Measurements from ENCODE around the gene CBLC. TPM values are rescaled to one million over a fixed set of nuclear protein-coding genes. Genes with fewer than 3 reads are reported as not detected.
"Not testable (repeated sequence)": the region's sequence is repeated elsewhere in the genome, so short reads cannot be mapped to it uniquely, and the experiment has no call there.

Gene CBLC
- total RNA-seq, 1 donor from 2014 or later, result not detected

- DNase-seq (ENCODE audit: extremely low read depth, low read depth, low spot score), result no peak
Measured at GRCh38 chr19:44765033-44765948, 12.4 kb upstream of the CBLC start.

GRCh38 chr19:44765949-44766335 lies 11.7 kb upstream of the CBLC start:
- DNase-seq (ENCODE audit: extremely low read depth, low read depth, low spot score), result no peak

- no peak for DNase-seq (ENCODE audit: extremely low read depth, low read depth, low spot score)
Measured at GRCh38 chr19:44767295-44768180, 10.2 kb upstream of the CBLC start.

GRCh38 chr19:44770550-44771257 lies 7.0 kb upstream of the CBLC start:
- peak; percentile 94 for DNase-seq (ENCODE audit: extremely low read depth, low read depth, low spot score)

- not testable (repeated sequence) for DNase-seq (ENCODE audit: extremely low read depth, low read depth, low spot score)
Measured at GRCh38 chr19:44772144-44772543, 5.5 kb upstream of the CBLC start.

- no peak for DNase-seq (ENCODE audit: extremely low read depth, low read depth, low spot score)
Measured at GRCh38 chr19:44772959-44773358, 4.7 kb upstream of the CBLC start.

- DNase-seq (ENCODE audit: extremely low read depth, low read depth, low spot score), result no peak
Measured at GRCh38 chr19:44775676-44776240, 1.9 kb upstream of the CBLC start.

GRCh38 chr19:44776402-44777096 lies 1.1 kb upstream of the CBLC start:
- DNase-seq (ENCODE audit: extremely low read depth, low read depth, low spot score), result no peak

GRCh38 chr19:44779150-44779549 lies 1.5 kb downstream of the CBLC start:
- DNase-seq (ENCODE audit: extremely low read depth, low read depth, low spot score), result no peak

- not testable (repeated sequence) for DNase-seq (ENCODE audit: extremely low read depth, low read depth, low spot score)
Measured at GRCh38 chr19:44781694-44782093, 4.0 kb downstream of the CBLC start.

- DNase-seq (ENCODE audit: extremely low read depth, low read depth, low spot score), result no peak
Measured at GRCh38 chr19:44782729-44783128, 5.0 kb downstream of the CBLC start.

- DNase-seq (ENCODE audit: extremely low read depth, low read depth, low spot score), result no peak
Measured at GRCh38 chr19:44783545-44783944, 5.9 kb downstream of the CBLC start.

GRCh38 chr19:44785271-44785670 lies 7.6 kb downstream of the CBLC start:
- DNase-seq (ENCODE audit: extremely low read depth, low read depth, low spot score), result no peak

GRCh38 chr19:44785993-44786392 lies 8.3 kb downstream of the CBLC start:
- DNase-seq (ENCODE audit: extremely low read depth, low read depth, low spot score), result no peak

- DNase-seq (ENCODE audit: extremely low read depth, low read depth, low spot score), result no peak
Measured at GRCh38 chr19:44788971-44789370, 11.3 kb downstream of the CBLC start.

GRCh38 chr19:44789943-44790483 lies 12.3 kb downstream of the CBLC start:
- DNase-seq (ENCODE audit: extremely low read depth, low read depth, low spot score), result no peak

- no peak for DNase-seq (ENCODE audit: extremely low read depth, low read depth, low spot score)
Measured at GRCh38 chr19:44792281-44792680, 14.6 kb downstream of the CBLC start.

- no peak for DNase-seq (ENCODE audit: extremely low read depth, low read depth, low spot score)
Measured at GRCh38 chr19:44794610-44795009, 16.9 kb downstream of the CBLC start.

- no peak for DNase-seq (ENCODE audit: extremely low read depth, low read depth, low spot score)
Measured at GRCh38 chr19:44795398-44795987, 17.8 kb downstream of the CBLC start.

Data from glomerular endothelial cell (primary cell).